Body of pancreas (tissue), 4 donors: Measurements from ENCODE around the gene LEAP2. TPM values are rescaled to one million over a fixed set of nuclear protein-coding genes. Genes with fewer than 3 reads are reported as not detected.
A peak's percentile ranks its signal among the peaks of the same experiment; 100 is the strongest.

Experiments used
- ATAC-seq: fragments of 150-250 bp; one replicate; pipeline ENCODE4 v1.9.1; 2016
- DNase-seq, 4 donors: peaks; one replicate each; pipeline ENCODE4 v3.0.0-alpha.2; 2019
- H3K27ac ChIP-seq, 4 donors: fragments of 200-600 bp; sonication (generic); 1 replicate in 3 of 4; 2 replicates in 1 of 4; pipeline versions ENCODE4 v1.5.1 to v1.6.1; 2016 to 2019; ENCODE audit warnings: mild to moderate bottlenecking in 1 of 4, mixed read lengths in 1 of 4, moderate library complexity in 1 of 4
- H3K27me3 ChIP-seq, 2 donors: fragments of 200-600 bp; sonication (generic); one replicate each; pipeline ENCODE4 v1.6.0; 2016; ENCODE audit warnings: mild to moderate bottlenecking in 1 of 2
- H3K36me3 ChIP-seq, 2 donors: fragments of 200-600 bp; sonication (generic); replicated peaks in 1 of 2; 2 replicates each; pipeline ENCODE4 v1.5.1; 2016; ENCODE audit warnings: low read depth in 2 of 2; ENCODE audit not compliant: insufficient read depth in 1 of 2
- H3K4me1 ChIP-seq: fragments of 200-600 bp; sonication (generic); one replicate; pipeline ENCODE4 v1.6.0; 2016
- H3K4me3 ChIP-seq, 2 donors: fragments of 200-600 bp; sonication (generic); 1 replicate in 1 of 2; 2 replicates in 1 of 2; pipeline ENCODE4 v1.5.1; 2016 to 2019
- H3K9me3 ChIP-seq, 3 donors: fragments of 200-600 bp; sonication (generic); 1 replicate in 2 of 3; 2 replicates in 1 of 3; pipeline ENCODE4 v1.5.1; 2016
- POLR2A ChIP-seq, 3 donors: fragments of 450-650 bp; IDR thresholded peaks; one replicate each; pipeline ENCODE4 v1.6.1; 2016; ENCODE audit warnings: antibody characterized with exemption in 3 of 3, mild to moderate bottlenecking in 2 of 3
- WGBS, 2 donors: methylation state at CpG; one replicate each; pipeline ENCODE4 v1.1.5; 2017; 5-methylcytosine and 5-hydroxymethylcytosine counted together
- intact Hi-C: fragments of 100-400 bp; cut with DNase I; formaldehyde crosslinking; loops from one replicate; pipeline ENCODE4 v1.15.1; 2023
- total RNA-seq, 2 donors: library from RNA; depleted of rRNA; stranded (reverse); fragments of >200 nt; gene quantifications; one replicate each; pipeline ENCODE4 v1.1.0, GENCODE V29; 2016
- TF ChIP-seq, protein P1 (sequence below), 7 experiments: fragments of 450-650 bp in 4 of 7; fragments of 200-600 bp in 3 of 7; sonication (generic) in 3 of 7; IDR thresholded peaks; one replicate each; pipeline ENCODE4 v1.5.1; 2016 to 2019; ENCODE audit warnings: antibody characterized with exemption in 7 of 7

LEAP2 gene
- total RNA-seq, 2 donors from 2014 or later = 3.4 to 9.6 TPM

DNA sequence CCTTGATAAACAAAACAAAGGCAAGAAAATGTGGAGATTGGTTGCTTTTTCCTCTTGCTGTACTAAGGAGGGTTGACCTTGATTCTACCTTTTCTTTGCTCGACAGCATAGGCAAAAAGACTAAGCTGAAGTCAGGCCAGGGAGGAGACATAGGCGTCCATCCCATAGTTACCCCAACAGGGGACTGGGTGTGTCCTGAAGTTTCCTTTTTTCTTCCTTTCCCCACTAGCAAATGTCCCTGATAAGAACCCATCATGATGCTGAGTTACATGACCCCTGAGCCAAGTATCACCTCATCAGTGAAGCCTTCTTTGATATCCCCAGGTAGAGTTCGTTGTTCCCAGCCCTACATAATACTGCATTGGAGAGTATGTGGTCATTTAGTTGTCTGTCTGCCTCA, 33.2 kb upstream of the LEAP2 start:
- DNase-seq = no peak
- no peak overlapping the region for H3K4me3 ChIP-seq
- no peak for ATAC-seq
- no peaks in the 10 kb centered on the region for H3K36me3 ChIP-seq
- H3K9me3 ChIP-seq = no peaks in the 10 kb centered on the region
- 69 to 85% methylated on average over 3 of the region's 3 CpGs for WGBS, 2 donors
- TF ChIP-seq POLR2A (IDR thresholded peaks at IDR 0.05) = no peak
- TF ChIP-seq, protein P1, sequence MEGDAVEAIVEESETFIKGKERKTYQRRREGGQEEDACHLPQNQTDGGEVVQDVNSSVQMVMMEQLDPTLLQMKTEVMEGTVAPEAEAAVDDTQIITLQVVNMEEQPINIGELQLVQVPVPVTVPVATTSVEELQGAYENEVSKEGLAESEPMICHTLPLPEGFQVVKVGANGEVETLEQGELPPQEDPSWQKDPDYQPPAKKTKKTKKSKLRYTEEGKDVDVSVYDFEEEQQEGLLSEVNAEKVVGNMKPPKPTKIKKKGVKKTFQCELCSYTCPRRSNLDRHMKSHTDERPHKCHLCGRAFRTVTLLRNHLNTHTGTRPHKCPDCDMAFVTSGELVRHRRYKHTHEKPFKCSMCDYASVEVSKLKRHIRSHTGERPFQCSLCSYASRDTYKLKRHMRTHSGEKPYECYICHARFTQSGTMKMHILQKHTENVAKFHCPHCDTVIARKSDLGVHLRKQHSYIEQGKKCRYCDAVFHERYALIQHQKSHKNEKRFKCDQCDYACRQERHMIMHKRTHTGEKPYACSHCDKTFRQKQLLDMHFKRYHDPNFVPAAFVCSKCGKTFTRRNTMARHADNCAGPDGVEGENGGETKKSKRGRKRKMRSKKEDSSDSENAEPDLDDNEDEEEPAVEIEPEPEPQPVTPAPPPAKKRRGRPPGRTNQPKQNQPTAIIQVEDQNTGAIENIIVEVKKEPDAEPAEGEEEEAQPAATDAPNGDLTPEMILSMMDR (IDR thresholded peaks at IDR 0.05) = no peak
- H3K4me1 ChIP-seq = no peaks in the 10 kb centered on the region
- peak overlapping the region in 1 of 4 donors; percentile 20 for H3K27ac ChIP-seq
- intact Hi-C loops = no loop called here
- H3K27me3 ChIP-seq = no peaks in the 10 kb centered on the region

GRCh38 chr5:132840896-132841295, 32.6 kb upstream of the LEAP2 start:
- H3K27ac ChIP-seq = no peak overlapping the region
- H3K4me3 ChIP-seq = no peak overlapping the region
- intact Hi-C loops = no loop called here
- TF ChIP-seq, protein P1 (IDR thresholded peaks at IDR 0.05) = no peak
- TF ChIP-seq POLR2A (IDR thresholded peaks at IDR 0.05) = no peak
- DNase-seq = no peak
- 17 to 21% methylated on average over 1 of the region's 1 CpG for WGBS, 2 donors
- no peaks in the 10 kb centered on the region for H3K36me3 ChIP-seq
- H3K4me1 ChIP-seq = no peaks in the 10 kb centered on the region
- ATAC-seq = no peak
- no peaks in the 10 kb centered on the region for H3K9me3 ChIP-seq
- H3K27me3 ChIP-seq = no peaks in the 10 kb centered on the region

- no peak overlapping the region for H3K4me3 ChIP-seq
- intact Hi-C loops = no loop called here
- H3K36me3 ChIP-seq = no peaks in the 10 kb centered on the region
- H3K4me1 ChIP-seq = no peaks in the 10 kb centered on the region
- TF ChIP-seq, protein P1 (IDR thresholded peaks at IDR 0.05) = no peak
- no peak for TF ChIP-seq POLR2A (IDR thresholded peaks at IDR 0.05)
- H3K27ac ChIP-seq = no peak overlapping the region
- DNase-seq (no peak), ATAC-seq (no peak)
- H3K9me3 ChIP-seq = no peaks in the 10 kb centered on the region
- 88 to 95% methylated on average over 4 of the region's 4 CpGs for whole genome bisulfite sequencing, 2 donors
- H3K27me3 ChIP-seq = no peaks in the 10 kb centered on the region
Measured at GRCh38 chr5:132841305-132841704, 32.2 kb upstream of the LEAP2 start.

- Histone ChIP-seq H3K4me1 (peaks cover 17% of the 10 kb centered on the region), H3K9me3 (no peaks in the 10 kb centered on the region), H3K27ac (peak overlapping the region in 1 of 4 donors; percentile 50), H3K36me3 (no peaks in the 10 kb centered on the region), H3K27me3 (no peaks in the 10 kb centered on the region), H3K4me3 (no peak overlapping the region)
- ATAC-seq (no peak), DNase-seq (no peak)
- intact Hi-C loops = no loop called here
- TF ChIP-seq, protein P1 (IDR thresholded peaks at IDR 0.05) = no peak
- no peak for TF ChIP-seq POLR2A (IDR thresholded peaks at IDR 0.05)
- 86 to 87% methylated on average over 8 of the region's 8 CpGs for WGBS, 2 donors
Measured at GRCh38 chr5:132848270-132848669, 25.2 kb upstream of the LEAP2 start.

DNA sequence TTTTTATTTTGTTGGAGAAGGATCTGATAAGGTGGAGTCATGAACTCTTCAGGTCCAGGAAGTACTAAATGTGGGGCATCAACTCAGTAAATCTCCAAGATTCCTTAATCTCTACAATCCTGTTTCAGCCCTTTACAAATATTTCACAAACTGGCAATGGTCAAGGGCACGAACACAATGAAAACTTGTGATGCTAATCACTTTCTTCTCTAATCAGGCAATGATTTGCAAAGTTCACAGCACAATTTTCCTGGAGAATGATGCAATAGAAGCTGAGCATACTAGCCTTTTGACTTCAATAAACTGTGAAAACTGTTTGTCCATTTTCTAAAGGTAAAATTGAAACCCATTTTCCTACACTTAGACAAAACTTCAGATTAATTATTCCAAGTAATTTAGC, 24.1 kb upstream of the LEAP2 start:
- WGBS, 2 donors = 20 to 28% methylated on average over 1 of the region's 1 CpG
- ATAC-seq = peak; percentile 63
- intact Hi-C loops = no loop called here
- TF ChIP-seq, protein P1 (IDR thresholded peaks at IDR 0.05) = no peak
- TF ChIP-seq POLR2A (IDR thresholded peaks at IDR 0.05) = no peak
- H3K4me1 ChIP-seq = peaks cover 24% of the 10 kb centered on the region
- peak overlapping the region in 3 of 4 donors; percentile 14 to 50 (median 44) for H3K27ac ChIP-seq
- no peak overlapping the region for H3K4me3 ChIP-seq
- no peaks in the 10 kb centered on the region for H3K27me3 ChIP-seq
- DNase-seq = peak in 1 of 4 donors; percentile 10
- no peaks in the 10 kb centered on the region for H3K36me3 ChIP-seq
- no peaks in the 10 kb centered on the region for H3K9me3 ChIP-seq
